HG02759 (cell line): Measurements from ENCODE around the gene KDSR.
"Not testable (repeated sequence)": the region's sequence is repeated elsewhere in the genome, so short reads cannot be mapped to it uniquely, and the experiment has no call there.

ENCODE experiments used
- ATAC-seq: cut with Tn5 transposase; IDR thresholded peaks from one replicate; pipeline ENCODE4 v1.9.1; 2021; ENCODE audit warnings: mild to moderate bottlenecking, moderate library complexity; ENCODE audit not compliant: unreplicated experiment

Gene KDSR

DNA sequence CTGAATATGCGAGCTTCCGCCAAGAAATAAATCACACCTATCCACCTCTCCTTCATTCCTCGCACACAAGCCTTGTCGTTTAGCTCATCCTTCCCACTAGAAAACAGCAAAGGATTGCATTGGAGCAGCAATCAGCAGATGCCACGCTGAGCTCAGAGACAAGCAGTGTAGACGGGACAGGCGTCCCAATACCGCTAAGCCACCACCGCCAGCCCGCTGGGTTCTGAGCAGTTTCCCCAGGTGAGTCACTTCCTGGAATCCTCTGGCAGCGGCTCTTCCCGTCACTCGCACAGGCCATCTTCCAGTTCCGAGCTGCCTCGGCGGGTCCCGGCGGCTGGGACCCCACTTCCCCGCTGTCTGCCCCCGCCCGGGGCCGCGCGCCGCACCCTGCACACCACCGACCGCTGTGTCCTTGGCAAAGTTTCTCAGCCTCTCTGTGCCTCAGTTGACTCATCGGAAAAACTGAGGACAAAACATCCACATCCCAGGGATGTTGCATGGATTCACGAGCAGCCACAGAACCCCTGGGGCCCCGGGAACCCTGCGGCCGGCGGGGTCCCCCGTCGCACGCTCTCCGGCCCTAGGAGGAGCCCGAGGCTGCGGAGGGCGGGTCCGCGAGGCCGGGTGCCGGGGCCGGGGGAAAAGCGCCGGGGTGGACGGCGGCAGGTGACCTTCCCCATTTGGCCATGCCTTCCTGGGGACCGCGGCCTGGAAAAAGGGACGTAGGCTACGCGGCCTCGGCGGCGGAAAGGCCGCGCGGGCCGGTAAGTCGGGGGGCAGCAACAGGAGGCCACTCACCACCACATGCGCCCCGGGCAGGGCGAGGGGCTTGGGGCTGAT lies 573 bp downstream of the KDSR start:
- peak; percentile 33 for ATAC-seq

DNA sequence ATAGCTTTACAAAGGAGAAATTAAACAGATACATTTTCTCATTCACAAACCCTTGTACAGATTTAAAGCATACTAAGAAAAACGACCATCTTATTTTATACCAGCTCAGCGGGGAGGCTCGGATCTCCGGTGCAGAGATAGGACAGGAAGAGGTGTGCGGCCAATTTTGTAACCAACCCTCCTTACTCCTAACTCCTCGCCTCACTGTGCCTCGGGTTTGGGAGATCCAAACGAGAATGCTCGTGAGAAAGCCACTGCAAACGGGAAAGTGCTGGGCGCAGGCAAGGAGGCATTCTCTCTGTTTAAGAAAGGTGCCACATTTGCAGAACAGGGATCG lies 1.2 kb downstream of the KDSR start:
- ATAC-seq: no peak

DNA sequence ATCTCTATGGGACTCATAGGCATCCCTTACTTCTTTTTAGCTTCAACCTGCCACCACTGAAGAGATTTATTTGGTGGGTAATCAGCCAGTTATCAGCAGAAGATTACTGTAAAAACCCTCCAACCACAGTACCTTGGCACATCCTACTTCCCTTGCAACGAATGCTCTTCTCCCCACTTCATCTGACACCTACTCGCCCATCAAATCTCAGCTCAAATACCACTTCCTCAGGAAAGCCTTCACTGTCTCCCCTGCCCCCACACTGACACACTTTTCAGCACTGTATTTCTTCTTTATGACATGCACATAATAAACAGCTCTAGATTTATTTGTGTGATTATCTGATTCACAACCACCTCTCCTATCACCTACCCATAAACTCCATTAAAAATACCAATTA lies 3.1 kb downstream of the KDSR start:
- no peak for ATAC-seq

DNA sequence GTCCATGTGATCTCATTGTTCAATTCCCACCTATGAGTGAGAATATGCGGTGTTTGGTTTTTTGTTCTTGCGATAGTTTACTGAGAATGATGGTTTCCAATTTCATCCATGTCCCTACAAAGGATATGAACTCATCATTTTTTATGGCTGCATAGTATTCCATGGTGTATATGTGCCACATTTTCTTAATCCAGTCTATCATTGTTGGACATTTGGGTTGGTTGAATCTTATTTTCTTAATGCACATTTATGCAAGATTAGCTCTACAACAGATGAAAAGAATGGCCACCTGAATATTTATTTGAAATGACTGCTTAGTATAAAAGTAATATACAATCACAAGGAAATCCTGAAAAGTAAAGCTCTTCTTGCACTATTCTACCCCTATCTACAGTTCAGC lies 3.6 kb downstream of the KDSR start:
- not testable (repeated sequence) for ATAC-seq

DNA sequence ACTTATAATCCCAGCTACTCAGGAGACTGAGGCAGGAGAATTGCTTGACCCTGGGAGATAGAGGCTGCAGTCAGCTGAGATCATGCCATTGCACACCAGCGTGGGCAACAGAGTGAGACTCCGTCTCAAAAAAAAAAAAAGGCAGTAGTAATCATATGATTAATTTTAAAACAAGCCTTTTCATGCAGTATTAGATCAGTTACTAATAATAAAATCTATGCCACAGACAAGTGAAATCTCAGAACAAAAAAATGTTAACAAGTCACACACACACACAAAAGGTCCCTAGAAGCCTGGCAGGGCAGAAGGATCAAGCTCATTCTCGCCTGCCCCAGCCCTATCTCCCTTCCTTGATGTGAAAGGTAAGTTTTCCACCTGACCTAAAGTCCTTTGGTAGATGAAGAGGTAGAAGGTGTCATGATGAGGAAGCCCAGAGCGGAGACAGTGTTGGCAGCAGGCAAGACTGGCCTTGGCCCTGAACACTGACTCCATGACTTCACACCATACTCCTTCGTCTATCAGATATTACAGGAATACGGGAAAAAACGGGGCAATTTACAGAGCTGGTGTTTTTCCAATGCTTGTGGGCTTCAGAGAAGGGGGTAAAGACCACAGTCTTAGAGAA lies 10.6 kb downstream of the KDSR start:
- no peak for ATAC-seq

DNA sequence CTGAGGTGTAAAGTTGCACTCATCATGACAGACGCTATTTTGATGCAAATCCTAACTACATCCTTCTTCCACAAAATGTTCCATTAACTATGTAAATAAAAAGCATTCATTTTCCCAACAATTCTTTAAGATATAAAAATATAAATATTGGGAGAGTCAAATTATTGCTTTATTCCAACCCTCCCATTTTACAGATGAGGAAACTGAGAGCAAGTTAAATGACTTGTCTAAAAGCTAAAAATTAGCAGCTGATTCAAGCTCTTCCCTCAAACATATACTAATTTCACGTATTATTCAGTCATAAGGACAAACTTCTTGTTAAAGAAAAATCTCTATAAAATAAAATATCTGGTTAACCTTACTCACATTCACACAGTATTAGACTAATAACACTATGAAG lies 16.8 kb downstream of the KDSR start:
- ATAC-seq: no peak

DNA sequence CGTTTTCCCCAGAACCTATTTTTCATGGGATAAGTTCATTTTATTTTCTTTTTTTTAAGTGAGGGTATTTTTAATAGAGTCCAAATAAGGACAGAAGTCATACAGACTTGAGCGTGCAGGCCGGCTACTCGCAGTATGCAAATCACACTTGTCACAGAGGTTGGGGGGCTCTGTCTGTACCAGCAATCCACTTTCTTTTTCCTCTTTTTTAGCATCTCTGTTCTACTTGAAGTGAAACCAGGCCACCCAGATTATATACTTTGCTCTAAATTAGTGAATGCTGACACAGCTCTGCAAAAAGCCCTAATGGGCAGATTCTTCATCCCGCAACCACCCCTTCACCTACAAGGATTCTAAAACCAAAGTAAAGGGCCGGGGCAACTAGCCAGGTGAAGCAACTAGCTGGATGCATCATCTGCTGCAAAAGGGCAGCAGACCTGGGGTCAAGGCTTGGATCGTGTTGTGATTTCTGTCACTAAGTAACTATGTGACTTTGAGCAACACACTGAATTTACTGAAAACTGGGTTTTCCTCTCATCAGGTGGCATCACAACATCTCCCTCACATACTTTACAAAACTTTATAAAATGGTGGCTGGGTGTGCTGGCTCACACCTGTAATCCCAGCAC lies 18.4 kb downstream of the KDSR start:
- ATAC-seq: peak; percentile 69

DNA sequence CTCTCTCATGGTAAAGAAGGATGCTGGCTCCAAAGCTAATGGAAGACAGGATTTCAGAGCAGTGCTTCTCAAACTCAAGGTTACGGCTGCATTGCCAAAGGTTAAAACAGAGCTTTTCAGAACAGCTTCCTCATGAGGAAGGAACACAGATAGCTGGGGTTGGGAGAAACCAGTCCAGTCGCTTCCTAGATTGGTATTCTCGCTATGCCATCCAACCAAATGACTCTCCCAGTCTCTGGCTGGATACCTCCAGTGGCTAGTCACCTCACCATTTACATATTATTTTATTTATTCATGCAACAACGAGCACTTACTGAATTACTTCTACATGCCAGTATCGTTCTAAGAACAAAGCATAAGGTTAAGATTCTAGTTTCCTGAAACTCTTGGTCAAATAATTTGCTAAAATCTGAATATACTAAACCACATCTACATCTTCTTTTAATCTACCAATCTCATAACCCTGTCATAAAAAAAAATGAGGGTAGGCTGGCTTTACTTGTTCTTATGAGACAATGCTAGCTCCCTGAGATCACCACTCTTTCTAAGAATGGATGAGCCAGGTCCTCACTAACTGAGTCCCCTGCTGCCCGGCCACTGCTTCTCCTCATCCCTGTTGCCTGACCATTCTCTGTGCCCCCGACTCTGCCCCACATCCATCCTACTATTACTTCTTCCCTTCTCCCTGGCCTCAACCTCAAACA lies 20.4 kb downstream of the KDSR start:
- ATAC-seq: no peak

DNA sequence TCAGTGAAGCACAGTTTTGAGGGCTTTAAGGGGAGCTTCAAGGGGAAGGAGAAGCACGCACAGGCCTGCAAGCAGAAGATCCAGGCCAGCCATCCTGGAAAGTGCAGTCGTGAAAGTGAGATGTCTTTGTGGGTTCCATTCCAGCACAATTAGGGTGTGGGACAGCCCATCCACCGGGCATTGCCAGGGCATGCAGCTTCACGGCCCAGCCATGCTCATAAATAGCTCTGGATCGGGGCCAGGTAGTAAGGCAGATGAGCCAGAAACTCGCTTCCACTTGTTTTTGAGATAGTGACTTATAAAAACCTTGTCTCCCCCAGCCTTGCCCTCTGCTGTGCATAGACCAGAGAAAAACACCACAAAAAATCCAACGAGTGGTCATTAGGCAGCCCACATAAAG lies 21.0 kb downstream of the KDSR start:
- ATAC-seq: no peak

DNA sequence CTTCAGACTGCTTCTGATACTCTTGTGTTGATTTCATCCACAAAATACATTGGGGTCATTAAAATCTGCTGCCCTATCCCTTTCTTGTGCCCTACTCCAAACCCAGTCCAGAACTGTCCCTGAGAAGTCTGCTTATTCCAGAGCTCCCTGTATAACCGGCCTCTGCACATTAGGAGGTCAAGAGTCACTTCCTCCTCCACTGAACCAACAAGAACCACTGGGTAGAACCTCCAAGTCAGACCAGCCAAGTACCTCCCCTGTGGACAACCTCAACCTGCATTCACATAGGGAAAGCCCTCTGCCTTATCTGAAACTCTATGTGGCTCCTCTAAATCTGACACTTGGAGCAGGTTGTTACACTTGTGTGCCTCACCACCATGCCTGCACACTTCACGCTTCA lies 22.1 kb downstream of the KDSR start:
- ATAC-seq: no peak

DNA sequence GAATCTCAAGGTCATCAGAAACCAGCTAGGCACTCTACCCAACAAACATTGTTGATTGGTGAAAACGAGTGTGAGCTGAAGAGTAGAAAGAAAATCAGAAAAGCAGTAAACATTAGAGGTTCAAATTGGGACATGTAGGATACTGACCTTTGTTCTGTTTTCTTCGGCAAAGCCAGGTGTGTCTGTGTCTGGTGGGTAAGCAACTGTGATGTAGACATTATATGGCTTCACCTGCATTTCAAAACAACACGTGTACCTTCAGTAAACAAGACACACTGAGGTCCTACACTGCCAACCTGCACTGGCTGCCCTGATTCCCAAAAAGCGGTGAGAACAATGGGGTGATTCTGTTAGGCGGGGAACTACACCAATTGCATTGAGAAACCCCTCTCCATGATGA lies 22.7 kb downstream of the KDSR start:
- no peak for ATAC-seq

DNA sequence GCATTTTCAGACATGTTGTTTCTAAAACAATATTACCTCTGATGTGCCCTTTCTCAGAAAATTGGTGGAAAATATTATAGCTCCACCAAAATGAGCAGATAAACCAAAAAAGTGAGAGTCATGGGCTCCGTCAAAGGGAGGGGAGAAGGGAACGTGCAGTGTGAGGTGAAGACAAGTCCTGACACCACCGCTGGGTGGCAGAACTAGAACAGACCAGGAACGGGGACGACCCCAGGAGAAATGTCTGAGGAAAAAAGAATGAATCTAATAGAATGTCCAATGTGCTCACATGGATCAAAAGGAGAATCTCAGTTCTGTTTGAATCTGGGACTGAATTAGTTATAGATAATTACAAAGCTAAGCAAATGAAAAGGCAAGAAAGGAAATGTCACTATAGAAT lies 24.8 kb downstream of the KDSR start:
- no peak for ATAC-seq

DNA sequence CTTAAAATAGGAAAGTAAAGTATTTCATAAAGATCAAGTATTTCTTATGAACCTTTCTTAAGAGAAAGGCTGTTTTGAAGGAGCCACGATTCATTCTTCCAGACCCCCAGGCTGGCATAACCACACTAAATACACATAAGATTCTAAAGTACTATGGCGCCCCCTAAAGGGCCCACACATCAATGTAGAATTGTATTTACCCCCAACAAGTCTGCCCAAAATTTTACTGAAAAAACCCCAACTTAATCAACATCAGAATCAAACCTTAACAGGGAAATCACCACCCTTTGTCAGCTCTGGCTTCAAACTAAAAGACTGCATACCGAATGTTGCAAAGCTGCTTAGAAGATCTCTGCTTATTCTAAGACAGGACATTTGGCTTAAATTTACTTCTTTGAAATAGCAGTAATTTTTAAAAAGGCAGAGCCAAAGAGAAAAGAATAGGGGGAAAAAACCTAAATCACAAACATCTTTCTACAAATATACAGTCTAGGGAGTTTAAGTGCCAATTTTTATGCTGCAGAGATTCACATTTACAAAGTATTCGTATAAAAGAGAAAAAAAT lies 27.0 kb downstream of the KDSR start:
- ATAC-seq: no peak

DNA sequence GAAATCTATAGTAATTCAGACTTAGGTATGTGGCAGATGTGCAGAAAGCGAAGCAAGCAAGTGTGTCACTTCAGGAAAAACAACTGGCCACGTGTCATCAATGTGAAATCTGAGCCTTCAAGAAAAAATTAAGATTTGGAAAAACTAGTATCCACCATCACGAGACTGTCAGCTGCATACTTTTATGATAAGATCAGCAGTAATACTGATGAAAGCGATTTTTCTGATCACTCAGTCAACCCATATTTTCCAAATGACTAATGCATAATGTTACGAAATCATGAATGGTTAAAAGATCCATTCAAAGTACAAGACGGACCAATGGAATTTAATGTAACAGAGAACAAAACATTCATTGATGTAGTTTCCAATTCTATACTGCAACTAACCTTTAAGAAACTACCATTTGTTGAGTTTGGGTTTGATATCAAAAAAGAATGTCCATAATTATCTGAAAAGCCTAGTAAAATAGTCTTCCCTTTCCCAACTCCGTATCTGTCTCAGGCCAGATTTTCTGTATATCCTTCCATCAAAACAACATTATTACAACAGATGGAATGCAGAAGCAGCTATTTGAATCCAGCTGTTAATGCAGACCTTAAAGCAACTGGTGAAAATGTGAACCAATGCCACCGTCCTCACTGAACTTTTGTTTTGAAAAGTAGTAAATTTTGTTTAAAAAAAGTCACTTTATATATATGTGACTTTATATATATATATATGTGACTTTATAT lies 30.5 kb downstream of the KDSR start:
- no peak for ATAC-seq

DNA sequence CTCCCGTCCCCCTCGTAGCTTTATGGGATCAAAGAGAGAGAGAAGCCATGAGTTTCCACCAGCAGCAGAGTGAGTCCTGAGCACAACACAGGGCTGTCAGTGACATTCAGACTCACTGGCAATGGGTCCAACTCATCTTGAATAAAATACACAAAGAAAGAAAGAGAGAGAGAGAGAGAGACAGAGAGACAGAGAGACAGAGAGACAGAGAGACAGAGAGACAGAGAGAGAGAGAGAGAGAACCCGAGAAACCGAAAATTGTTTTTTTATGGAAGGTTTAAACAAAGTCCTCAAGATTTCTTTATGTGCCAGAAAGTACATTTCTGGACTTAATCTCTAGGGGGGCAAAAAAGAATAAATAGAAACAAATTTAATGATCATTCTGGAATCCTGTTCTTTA lies 35.9 kb downstream of the KDSR start:
- no peak for ATAC-seq

DNA sequence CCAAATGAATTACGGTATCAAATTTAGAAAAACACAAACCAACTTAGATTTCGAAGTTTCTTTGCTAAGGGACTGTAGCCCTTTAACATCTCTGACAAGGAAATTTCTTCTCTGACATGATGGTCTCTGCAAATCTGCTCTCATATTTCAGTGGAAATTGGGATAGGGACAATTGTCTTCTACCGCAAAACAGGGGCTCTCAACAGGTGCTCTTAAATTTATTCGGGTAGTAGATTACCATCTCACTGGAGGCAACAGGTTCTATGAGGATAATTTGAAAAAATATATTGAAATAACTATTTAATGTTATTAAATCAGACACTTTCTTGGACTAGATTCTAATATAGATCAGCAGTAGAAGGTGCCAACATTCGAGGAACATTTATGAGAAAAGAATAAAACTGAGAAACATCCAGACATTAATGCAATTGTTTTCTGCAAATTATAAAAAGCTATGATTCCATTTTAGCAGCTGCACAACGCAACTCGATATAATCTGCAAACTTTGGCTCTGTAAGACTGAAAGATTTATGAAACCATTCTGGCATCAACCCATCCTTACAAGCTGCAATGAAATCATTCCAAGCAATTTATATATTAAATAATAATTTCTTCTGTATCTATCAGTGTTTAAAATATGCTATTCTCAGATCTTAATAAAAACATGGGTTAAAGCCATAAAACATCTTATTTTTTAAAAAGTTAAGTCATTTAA lies 37.4 kb downstream of the KDSR start:
- ATAC-seq: no peak

DNA sequence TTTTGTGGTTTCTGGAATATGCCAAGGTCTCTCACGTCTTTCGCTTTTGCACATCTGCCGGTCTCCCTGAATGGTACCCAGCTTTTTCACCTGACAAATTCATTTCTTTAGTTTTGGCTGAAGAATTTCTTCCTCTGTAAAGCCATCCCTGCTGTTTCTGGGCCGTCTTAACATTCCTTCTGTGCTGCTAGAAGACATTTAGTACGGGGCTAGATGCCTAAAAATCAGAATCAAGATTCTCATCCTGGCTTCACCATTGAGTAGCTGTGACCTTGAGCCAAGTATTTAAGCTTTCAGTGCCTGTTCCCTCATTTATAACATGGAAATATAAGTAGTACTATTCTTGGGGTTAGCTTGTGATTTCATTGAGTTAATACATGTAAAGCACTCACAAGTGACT lies 41.0 kb downstream of the KDSR start:
- no peak for ATAC-seq

DNA sequence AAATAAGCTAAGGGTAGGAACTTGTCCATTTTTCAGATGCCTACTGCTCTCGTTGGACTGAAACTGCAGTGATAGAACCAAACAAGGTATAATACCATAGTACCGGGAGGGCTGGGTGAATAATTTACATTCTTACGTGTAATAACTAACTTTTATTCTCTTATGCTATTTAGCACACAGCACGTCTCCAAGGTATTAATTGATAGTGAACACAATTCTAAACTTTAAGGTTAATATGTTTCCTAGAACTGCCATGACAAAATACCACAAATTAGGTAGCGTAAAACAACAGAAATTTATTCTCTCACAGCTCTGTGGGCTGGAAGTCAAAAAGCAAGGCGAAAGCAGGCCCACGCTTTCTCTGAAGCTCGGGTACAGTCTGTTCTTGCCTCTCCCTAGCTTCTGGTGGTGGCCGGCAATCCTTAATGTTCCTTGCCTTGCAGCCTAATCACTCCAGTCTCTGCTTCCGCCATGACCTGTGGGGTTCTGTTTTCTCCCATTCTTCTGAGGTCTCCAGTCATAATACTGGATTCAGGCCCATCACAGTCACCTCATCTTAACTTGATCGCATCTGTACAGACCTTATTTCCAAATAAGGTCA lies 41.8 kb downstream of the KDSR start:
- ATAC-seq: no peak

DNA sequence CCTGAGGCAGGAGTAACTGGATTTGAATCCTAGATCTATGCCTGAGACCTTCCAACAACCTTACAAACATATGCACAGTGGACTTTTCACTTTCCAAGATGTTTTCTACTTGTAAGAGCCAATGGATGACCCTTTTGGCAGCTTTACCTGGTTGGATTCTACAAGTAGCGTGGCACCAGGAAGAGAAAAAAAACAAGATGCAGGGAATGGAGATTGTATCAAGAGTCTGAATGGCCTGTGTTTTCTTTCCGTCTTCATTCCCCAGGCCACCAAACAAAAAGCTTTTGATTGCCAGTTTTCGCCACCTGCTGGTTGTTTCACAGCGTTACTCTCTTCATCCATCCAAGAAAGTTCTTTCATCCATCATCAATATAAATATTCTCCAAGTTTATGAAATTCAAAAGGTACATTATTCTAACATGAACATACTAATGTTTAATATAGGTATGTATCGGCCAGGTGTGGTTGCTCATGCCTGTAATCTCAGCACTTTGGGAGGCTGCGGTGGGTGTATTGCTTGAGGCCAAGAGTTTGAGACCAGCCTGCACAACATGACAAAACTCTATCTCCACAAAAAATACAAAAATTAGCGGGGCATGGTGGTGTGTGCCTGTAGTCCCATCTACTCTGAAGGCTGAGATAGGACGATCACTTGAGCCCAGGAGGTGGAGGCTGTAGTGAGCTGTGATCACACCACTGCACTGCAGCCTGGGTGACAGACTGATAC lies 43.9 kb downstream of the KDSR start:
- ATAC-seq: no peak
